Measurements from ENCODE around the gene APBA1. TPM values are rescaled to one million over a fixed set of nuclear protein-coding genes. Genes with fewer than 3 reads are reported as not detected.

Gene APBA1
- polyA plus RNA-seq, 1 of the 3 experiments (the other 2 are of a cell fraction) = 3.1 TPM

- Histone ChIP-seq H3K36me3 (replicated peaks in 1 of 2; ENCODE audit: control insufficient read depth in 1 of 2, insufficient read depth in 2 of 2, low read length in 1 of 2) (no peaks in the 10 kb centered on the region), H3K27me3 (ENCODE audit: insufficient read depth) (no peaks in the 10 kb centered on the region), H3K79me2 (ENCODE audit: insufficient read depth) (no peaks in the 10 kb centered on the region), H3K9ac (no peak overlapping the region), H3K9me2 (no peaks in the 10 kb centered on the region), H3F3A (replicated peaks; ENCODE audit: insufficient read depth) (no peaks in the 10 kb centered on the region), H3K4me2 (no peak overlapping the region), H3K27ac (ENCODE audit: low read depth in 2 of 2, low read length in 1 of 2) (no peak overlapping the region), H4K20me1 (ENCODE audit: insufficient read depth) (no peaks in the 10 kb centered on the region), H3K9me3 (no peaks in the 10 kb centered on the region), H3K4me1 (ENCODE audit: control insufficient read depth in 1 of 2, insufficient read depth in 2 of 2, low read depth in 1 of 2, low read length in 1 of 2) (no peaks in the 10 kb centered on the region; a peak in 1 of 4 replicates), H2AFZ (ENCODE audit: low read depth) (no peak overlapping the region), H3K4me3 (ENCODE audit: low read depth in 2 of 2, low read length in 1 of 2) (no peak overlapping the region)
- DNase-seq = no peak
- TF ChIP-seq RXRA (IDR thresholded peaks at IDR 0.05; ENCODE audit: borderline replicate concordance, low read depth) = no peak
- no peak for TF ChIP-seq GATA2 (CRISPR knock-in tag; IDR thresholded peaks at IDR 0.05)
- no peak for TF ChIP-seq TEAD4 (IDR thresholded peaks at IDR 0.05; ENCODE audit: borderline replicate concordance, insufficient read depth)
- TF ChIP-seq TCF12 (IDR thresholded peaks at IDR 0.05) = no peak
- TF ChIP-seq FOXJ3 (CRISPR knock-in tag; IDR thresholded peaks at IDR 0.05) = no peak
- no peak for TF ChIP-seq TAF1 (IDR thresholded peaks at IDR 0.05; ENCODE audit: borderline replicate concordance, low read depth, low read length)
- TF ChIP-seq EP300 (IDR thresholded peaks at IDR 0.05; ENCODE audit: borderline replicate concordance in 1 of 2, low read depth in 1 of 2, low read length in 1 of 2) = no peak
- TF ChIP-seq NRF1 (IDR thresholded peaks at IDR 0.05; ENCODE audit: low read depth, low read length) = no peak
- TF ChIP-seq, protein P1, sequence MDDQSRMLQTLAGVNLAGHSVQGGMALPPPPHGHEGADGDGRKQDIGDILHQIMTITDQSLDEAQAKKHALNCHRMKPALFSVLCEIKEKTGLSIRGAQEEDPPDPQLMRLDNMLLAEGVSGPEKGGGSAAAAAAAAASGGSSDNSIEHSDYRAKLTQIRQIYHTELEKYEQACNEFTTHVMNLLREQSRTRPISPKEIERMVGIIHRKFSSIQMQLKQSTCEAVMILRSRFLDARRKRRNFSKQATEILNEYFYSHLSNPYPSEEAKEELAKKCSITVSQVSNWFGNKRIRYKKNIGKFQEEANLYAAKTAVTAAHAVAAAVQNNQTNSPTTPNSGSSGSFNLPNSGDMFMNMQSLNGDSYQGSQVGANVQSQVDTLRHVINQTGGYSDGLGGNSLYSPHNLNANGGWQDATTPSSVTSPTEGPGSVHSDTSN (IDR thresholded peaks at IDR 0.05) = no peak
- no peak for TF ChIP-seq ZBTB33 (IDR thresholded peaks at IDR 0.05; ENCODE audit: borderline replicate concordance, low read depth)
- TF ChIP-seq EZH2phosphoT487 (IDR thresholded peaks at IDR 0.05; ENCODE audit: borderline replicate concordance, low read depth) = no peak
- no peak for TF ChIP-seq POLR2AphosphoS5 (IDR thresholded peaks at IDR 0.05; ENCODE audit: low read depth, low read length)
- no peak for TF ChIP-seq IRF3 (IDR thresholded peaks at IDR 0.05; ENCODE audit: low read depth, low read length)
- TF ChIP-seq ELF1 (IDR thresholded peaks at IDR 0.05) = no peak
- no peak for TF ChIP-seq JUND (IDR thresholded peaks at IDR 0.05)
- no peak for TF ChIP-seq YY1 (IDR thresholded peaks at IDR 0.05; ENCODE audit: low read depth)
- ChIA-PET CTCF (interaction anchor here (0.7 kb wide), 1 partner anchor 9 kb away, joined by 3 read pairs; no protein-coding TSS in a partner anchor), POLR2A (no interaction called here)
- WGBS (ENCODE audit: low lambda C conversion rate) = 91% methylated on average over 5 of the region's 5 CpGs
Observed at GRCh38 chr9:69593756-69594155, 78.4 kb downstream of the APBA1 start.
